ENCODE data around the gene HABP4. TPM values are rescaled to one million over a fixed set of nuclear protein-coding genes. Genes with fewer than 3 reads are reported as not detected.

The HABP4 gene
- total RNA-seq, 1 experiment from 2014 or later = 21.0 TPM

DNA sequence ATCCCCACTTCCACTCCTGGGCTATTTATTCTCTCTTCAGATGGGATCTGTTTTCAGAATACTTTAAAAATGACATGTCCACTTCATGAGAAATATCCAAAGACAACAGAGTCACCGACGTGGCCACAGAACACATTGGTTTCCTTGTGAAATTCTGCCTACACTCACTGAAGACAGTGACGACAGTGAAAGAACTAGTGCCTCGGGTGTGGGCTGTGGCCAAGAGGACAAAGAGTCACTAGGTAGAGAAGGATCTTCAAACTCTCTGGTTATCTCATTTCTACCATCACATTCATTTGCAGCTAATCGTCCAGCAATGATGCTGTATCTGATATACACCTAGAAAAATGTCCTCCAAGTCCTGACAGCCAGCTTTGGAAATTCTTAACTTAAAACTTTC is 59.1 kb downstream of the HABP4 start:
- RAD21 ChIA-PET (ENCODE audit: low non-redundant PET in 1 of 2, low total read pairs in 2 of 2, uncharacterized antibody in 2 of 2, unreplicated experiment in 2 of 2) = no interaction called here
- H3K36me3 ChIP-seq (ENCODE audit: control insufficient read depth in 1 of 2, insufficient read depth in 2 of 2, low read length in 2 of 2) = peaks cover 0 to 1% of the 10 kb centered on the region in 2 experiments; a peak in 1 of 4 replicates
- POLR2A ChIA-PET = no interaction called here

DNA sequence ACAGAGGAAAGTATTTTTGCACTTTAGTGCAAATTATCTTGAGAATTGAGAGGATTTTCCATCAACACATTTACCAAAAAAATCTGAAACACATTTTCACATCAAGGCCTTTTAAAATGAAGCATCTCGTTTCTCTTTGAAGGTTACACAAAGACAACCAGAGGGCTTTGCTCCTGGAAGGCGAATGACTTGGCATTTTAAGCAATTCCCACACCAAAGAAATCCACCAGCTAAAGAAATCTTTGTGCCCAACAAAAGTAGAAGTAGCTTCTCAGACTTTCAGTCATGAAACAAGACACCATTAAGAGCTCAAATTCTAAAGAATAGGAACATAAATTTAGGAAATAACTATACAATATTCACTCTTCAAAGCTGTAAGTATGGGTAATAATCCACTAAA is 59.9 kb downstream of the HABP4 start:
- Histone ChIP-seq H3K9me3 (ENCODE audit: control insufficient read depth in 1 of 2, insufficient read depth in 1 of 2, low read depth in 1 of 2, low read length in 2 of 2) (no peaks in the 10 kb centered on the region), H3K4me3 (replicated peaks in 1 of 2; ENCODE audit: low read depth in 1 of 2, low read length in 2 of 2) (no peak overlapping the region), H3K4me2 (ENCODE audit: low read length) (no peak overlapping the region), H3K9me2 (ENCODE audit: insufficient read depth) (no peaks in the 10 kb centered on the region), H3K27me3 (ENCODE audit: insufficient read depth, low read length) (no peaks in the 10 kb centered on the region), H3K9ac (ENCODE audit: low read length) (no peak overlapping the region), H3K36me3 (ENCODE audit: control insufficient read depth in 1 of 2, insufficient read depth in 2 of 2, low read length in 2 of 2) (peaks cover 0 to 4% of the 10 kb centered on the region in 2 experiments; a peak in 1 of 4 replicates), H3K27ac (ENCODE audit: low read depth, low read length) (no peak overlapping the region), H3K4me1 (ENCODE audit: control insufficient read depth in 1 of 2, insufficient read depth in 2 of 2, low read length in 2 of 2) (no peaks in the 10 kb centered on the region), H4K20me1 (ENCODE audit: insufficient read depth) (no peaks in the 10 kb centered on the region), H2AFZ (ENCODE audit: low read depth, low read length, poor library complexity, severe bottlenecking) (no peak overlapping the region), H3K79me2 (ENCODE audit: insufficient read depth, low read length) (no peaks in the 10 kb centered on the region)
- POLR2A ChIA-PET = interaction anchor here (1.0 kb wide), 1 partner anchor 14 kb away, joined by 4 read pairs; no protein-coding TSS in a partner anchor
- CTCF ChIA-PET = no interaction called here
- ATAC-seq (no peak), DNase-seq (ENCODE audit: low read depth, low spot score) (no peak)
- no peak for TF ChIP-seq EZH2 (IDR thresholded peaks at IDR 0.05)
- no peak for TF ChIP-seq SIN3A (IDR thresholded peaks at IDR 0.05; ENCODE audit: low read depth)
- TF ChIP-seq RAD21 (IDR thresholded peaks at IDR 0.05; ENCODE audit: low read depth) = no peak
- intact Hi-C loops (cut with micrococcal nuclease) = no loop called here
- no TSS peak for BruUV-seq (replicated peaks)
- RAD21 ChIA-PET (ENCODE audit: low non-redundant PET in 1 of 2, low total read pairs in 2 of 2, uncharacterized antibody in 2 of 2, unreplicated experiment in 2 of 2) = no interaction called here

More for the DNA sequence above, 59.1 kb downstream of the HABP4 start:
- Histone ChIP-seq H3K9ac (ENCODE audit: low read length) (no peak overlapping the region), H3K27ac (ENCODE audit: low read depth, low read length) (no peak overlapping the region), H3K4me3 (replicated peaks in 1 of 2; ENCODE audit: low read depth in 1 of 2, low read length in 2 of 2) (no peak overlapping the region), H3K4me1 (ENCODE audit: control insufficient read depth in 1 of 2, insufficient read depth in 2 of 2, low read length in 2 of 2) (no peaks in the 10 kb centered on the region), H3K9me3 (ENCODE audit: control insufficient read depth in 1 of 2, insufficient read depth in 1 of 2, low read depth in 1 of 2, low read length in 2 of 2) (no peaks in the 10 kb centered on the region), H3K4me2 (ENCODE audit: low read length) (no peak overlapping the region), H2AFZ (ENCODE audit: low read depth, low read length, poor library complexity, severe bottlenecking) (no peak overlapping the region), H3K27me3 (ENCODE audit: insufficient read depth, low read length) (no peaks in the 10 kb centered on the region), H3K9me2 (ENCODE audit: insufficient read depth) (no peaks in the 10 kb centered on the region), H4K20me1 (ENCODE audit: insufficient read depth) (no peaks in the 10 kb centered on the region), H3K79me2 (ENCODE audit: insufficient read depth, low read length) (no peaks in the 10 kb centered on the region)
- intact Hi-C loops (cut with micrococcal nuclease) = no loop called here
- CTCF ChIA-PET = no interaction called here
- no peak for ATAC-seq
- BruUV-seq (replicated peaks) = no TSS peak
- TF ChIP-seq POLR2A (IDR thresholded peaks at IDR 0.05; ENCODE audit: borderline replicate concordance, extremely low read depth, insufficient read depth, insufficient read length) = no peak
- TF ChIP-seq, protein P1, sequence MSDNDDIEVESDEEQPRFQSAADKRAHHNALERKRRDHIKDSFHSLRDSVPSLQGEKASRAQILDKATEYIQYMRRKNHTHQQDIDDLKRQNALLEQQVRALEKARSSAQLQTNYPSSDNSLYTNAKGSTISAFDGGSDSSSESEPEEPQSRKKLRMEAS (IDR thresholded peaks at IDR 0.05) = no peak
- TF ChIP-seq SRF (IDR thresholded peaks at IDR 0.05; ENCODE audit: low read depth) = no peak
- TF ChIP-seq SIN3A (IDR thresholded peaks at IDR 0.05; ENCODE audit: low read depth) = no peak
- TF ChIP-seq EZH2 (IDR thresholded peaks at IDR 0.05) = no peak
- no peak for TF ChIP-seq YY1 (IDR thresholded peaks at IDR 0.05; ENCODE audit: extremely low read depth, insufficient replicate concordance, low read depth, low read length)
- no peak for DNase-seq (ENCODE audit: low read depth, low spot score)

Measured in HCT116 (cell line).